ACC112 (cell line): ENCODE measurements around the gene VSTM2B.

Experiments
- H2AFZ ChIP-seq: fragments of 200-600 bp; sonication (generic); one replicate; pipeline ENCODE4 v1.6.0; 2017; ENCODE audit warnings: antibody characterized with exemption, low read length; ENCODE audit not compliant: unreplicated experiment
- H3K27ac ChIP-seq: fragments of 200-600 bp; sonication (generic); 2 replicates; pipeline ENCODE4 v1.5.1; 2014; ENCODE audit warnings: low read depth, mild to moderate bottlenecking, antibody characterized with exemption, low read length, moderate library complexity
- H3K27me3 ChIP-seq: fragments of 200-600 bp; sonication (generic); 2 replicates; pipeline ENCODE4 v1.6.1; 2014; ENCODE audit warnings: mild to moderate bottlenecking, antibody characterized with exemption, low read length, moderate library complexity, mixed read lengths; ENCODE audit not compliant: insufficient read depth
- H3K36me3 ChIP-seq: fragments of 200-600 bp; sonication (generic); 2 replicates; pipeline ENCODE4 v1.6.1; 2016; ENCODE audit warnings: mild to moderate bottlenecking, antibody characterized with exemption, low read length, moderate library complexity, mixed read lengths; ENCODE audit not compliant: insufficient read depth
- H3K4me1 ChIP-seq: fragments of 200-600 bp; sonication (generic); one replicate; pipeline ENCODE4 v1.6.1; 2016; ENCODE audit warnings: low read length, mixed read lengths; ENCODE audit not compliant: insufficient read depth, unreplicated experiment, control insufficient read depth
- H3K4me3 ChIP-seq: fragments of 200-600 bp; sonication (generic); 2 replicates; pipeline ENCODE4 v1.5.1; 2014; ENCODE audit warnings: mild to moderate bottlenecking, low read depth, low read length
- H3K79me2 ChIP-seq: fragments of 200-600 bp; sonication (generic); one replicate; pipeline ENCODE4 v1.6.0; 2016; ENCODE audit warnings: low read length; ENCODE audit not compliant: control insufficient read depth, unreplicated experiment, insufficient read depth

The VSTM2B gene

GRCh38 chr19:29559743-29560142, 33.9 kb downstream of the VSTM2B start:
- no peak overlapping the region for H3K27ac ChIP-seq
- no peaks in the 10 kb centered on the region for H3K79me2 ChIP-seq
- H3K36me3 ChIP-seq, result no peaks in the 10 kb centered on the region
- H3K27me3 ChIP-seq, result peaks cover 10% of the 10 kb centered on the region; the same call in 1 of the 2 replicates
- H3K4me3 ChIP-seq, result no peak overlapping the region
- no peaks in the 10 kb centered on the region for H3K4me1 ChIP-seq
- no peak overlapping the region for H2AFZ ChIP-seq

DNA sequence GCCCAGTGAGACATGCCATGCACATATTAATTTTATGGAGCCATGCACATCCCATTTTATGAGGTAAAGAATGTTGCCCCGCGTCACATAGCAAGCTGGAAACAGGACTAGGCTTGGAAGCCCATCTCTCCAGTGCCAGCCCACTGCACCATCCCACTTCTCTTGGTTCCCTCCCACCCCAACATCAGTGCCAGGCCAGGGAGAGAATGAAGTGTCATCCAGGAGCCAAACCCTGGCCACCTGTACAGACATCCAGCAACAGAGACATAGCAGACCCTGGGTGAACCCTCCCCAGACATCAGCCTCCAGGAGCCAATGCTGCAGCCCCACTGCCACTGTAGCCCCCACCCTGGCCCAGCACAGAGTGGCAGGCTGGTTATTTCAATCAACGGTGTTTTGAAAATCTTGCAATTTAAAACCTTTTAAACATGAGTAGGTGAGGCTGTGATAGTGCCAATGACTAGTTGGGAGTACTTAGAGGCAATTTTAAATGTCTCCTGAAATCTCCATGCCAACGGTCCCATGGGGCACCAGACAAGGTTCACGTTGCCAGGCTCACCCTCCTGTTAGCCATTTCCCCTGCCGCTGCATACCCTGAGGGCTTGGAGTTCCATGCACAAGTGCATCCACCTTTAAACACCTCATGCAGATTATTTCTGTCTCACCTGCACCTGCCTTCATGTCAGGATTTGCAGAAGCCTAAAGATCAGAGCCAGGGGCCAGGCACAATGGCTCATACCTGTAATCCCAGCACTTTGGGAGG, 34.7 kb downstream of the VSTM2B start:
- H3K36me3 ChIP-seq, result no peaks in the 10 kb centered on the region
- H3K27ac ChIP-seq, result no peak overlapping the region
- H3K27me3 ChIP-seq, result peaks cover 10% of the 10 kb centered on the region; the same call in 1 of the 2 replicates
- no peak overlapping the region for H2AFZ ChIP-seq
- no peaks in the 10 kb centered on the region for H3K79me2 ChIP-seq
- no peaks in the 10 kb centered on the region for H3K4me1 ChIP-seq
- no peak overlapping the region for H3K4me3 ChIP-seq

DNA sequence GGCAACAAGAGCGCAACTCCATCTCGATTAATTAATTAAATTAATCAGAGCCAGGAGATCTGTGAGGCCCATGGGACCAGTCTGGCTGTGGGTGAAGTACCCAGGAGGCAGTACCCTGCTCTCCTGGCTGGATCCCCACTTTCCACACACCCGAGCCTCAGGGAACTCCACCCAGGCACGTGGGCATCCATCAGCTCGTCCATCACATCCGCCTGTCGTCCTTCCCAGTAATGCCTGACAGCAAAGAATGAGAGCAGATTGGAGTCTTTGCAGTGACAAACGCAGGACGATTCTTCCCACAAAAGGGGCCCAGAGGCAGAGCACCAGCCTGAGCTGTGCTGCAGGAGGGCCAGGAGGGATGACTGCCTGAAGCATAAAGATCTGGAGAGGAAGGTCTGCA, 35.8 kb downstream of the VSTM2B start:
- Histone ChIP-seq H2AFZ (no peak overlapping the region), H3K4me3 (no peak overlapping the region), H3K27ac (no peak overlapping the region), H3K79me2 (no peaks in the 10 kb centered on the region), H3K27me3 (peaks cover 10% of the 10 kb centered on the region; the same call in 1 of the 2 replicates), H3K36me3 (no peaks in the 10 kb centered on the region), H3K4me1 (no peaks in the 10 kb centered on the region)

- H3K27me3 ChIP-seq, result peaks cover 10% of the 10 kb centered on the region; the same call in 1 of the 2 replicates
- H3K4me1 ChIP-seq, result no peaks in the 10 kb centered on the region
- H3K27ac ChIP-seq, result no peak overlapping the region
- no peak overlapping the region for H2AFZ ChIP-seq
- no peaks in the 10 kb centered on the region for H3K36me3 ChIP-seq
- H3K79me2 ChIP-seq, result no peaks in the 10 kb centered on the region
- no peak overlapping the region for H3K4me3 ChIP-seq
Measured at GRCh38 chr19:29562299-29563297, 36.8 kb downstream of the VSTM2B start.

GRCh38 chr19:29563486-29564101, 37.8 kb downstream of the VSTM2B start:
- Histone ChIP-seq H3K27ac (no peak overlapping the region), H3K36me3 (no peaks in the 10 kb centered on the region), H3K4me3 (no peak overlapping the region), H2AFZ (no peak overlapping the region), H3K27me3 (peaks cover 10% of the 10 kb centered on the region; the same call in 1 of the 2 replicates), H3K79me2 (no peaks in the 10 kb centered on the region), H3K4me1 (no peaks in the 10 kb centered on the region)

DNA sequence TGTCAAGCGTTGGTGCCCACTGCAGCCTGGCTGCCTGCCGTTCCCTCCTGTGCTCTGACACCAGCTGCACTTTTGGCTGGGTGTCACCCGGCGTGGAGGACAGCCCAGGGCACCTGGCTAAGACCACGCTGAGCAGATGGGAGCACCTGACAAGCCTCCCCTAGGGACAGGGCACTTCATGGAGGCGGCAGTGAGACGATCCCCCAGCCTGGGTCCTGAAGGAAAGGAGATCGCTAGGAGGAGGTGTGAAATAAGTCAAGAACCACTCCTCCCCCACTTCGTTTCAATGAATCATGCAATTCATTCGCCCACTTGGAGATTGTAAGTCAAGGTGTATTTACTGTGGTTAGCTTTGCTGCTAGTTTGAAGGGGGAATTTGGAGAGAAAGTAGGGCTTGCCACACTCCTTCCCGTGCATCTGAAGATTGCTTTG, 38.8 kb downstream of the VSTM2B start:
- Histone ChIP-seq H2AFZ (no peak overlapping the region), H3K79me2 (no peaks in the 10 kb centered on the region), H3K4me1 (no peaks in the 10 kb centered on the region), H3K4me3 (no peak overlapping the region), H3K27me3 (peaks cover 10% of the 10 kb centered on the region; the same call in 1 of the 2 replicates), H3K27ac (no peak overlapping the region), H3K36me3 (no peaks in the 10 kb centered on the region)

DNA sequence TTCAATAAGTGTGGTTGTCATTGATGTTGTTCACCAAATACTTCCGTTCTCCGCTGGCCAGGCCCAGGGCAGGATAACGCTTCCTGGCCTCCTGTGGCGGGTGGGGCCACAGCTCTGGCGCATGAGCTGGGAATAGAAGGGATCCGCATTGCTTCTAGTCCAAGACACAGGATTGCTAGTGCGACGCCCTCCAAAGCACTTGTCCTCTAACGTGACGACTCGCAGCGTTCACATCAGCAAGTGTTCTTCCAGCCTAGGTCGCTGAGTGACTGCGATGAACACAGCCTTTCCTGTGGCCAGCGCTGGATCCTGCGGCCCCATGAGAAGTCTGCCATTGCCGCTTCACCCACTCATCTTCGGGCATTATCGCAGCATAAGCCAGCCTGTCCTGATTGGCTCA, 39.4 kb downstream of the VSTM2B start:
- Histone ChIP-seq H3K79me2 (no peaks in the 10 kb centered on the region), H2AFZ (no peak overlapping the region), H3K4me3 (no peak overlapping the region), H3K27me3 (peaks cover 10% of the 10 kb centered on the region; the same call in 1 of the 2 replicates), H3K36me3 (no peaks in the 10 kb centered on the region), H3K4me1 (no peaks in the 10 kb centered on the region), H3K27ac (no peak overlapping the region)

DNA sequence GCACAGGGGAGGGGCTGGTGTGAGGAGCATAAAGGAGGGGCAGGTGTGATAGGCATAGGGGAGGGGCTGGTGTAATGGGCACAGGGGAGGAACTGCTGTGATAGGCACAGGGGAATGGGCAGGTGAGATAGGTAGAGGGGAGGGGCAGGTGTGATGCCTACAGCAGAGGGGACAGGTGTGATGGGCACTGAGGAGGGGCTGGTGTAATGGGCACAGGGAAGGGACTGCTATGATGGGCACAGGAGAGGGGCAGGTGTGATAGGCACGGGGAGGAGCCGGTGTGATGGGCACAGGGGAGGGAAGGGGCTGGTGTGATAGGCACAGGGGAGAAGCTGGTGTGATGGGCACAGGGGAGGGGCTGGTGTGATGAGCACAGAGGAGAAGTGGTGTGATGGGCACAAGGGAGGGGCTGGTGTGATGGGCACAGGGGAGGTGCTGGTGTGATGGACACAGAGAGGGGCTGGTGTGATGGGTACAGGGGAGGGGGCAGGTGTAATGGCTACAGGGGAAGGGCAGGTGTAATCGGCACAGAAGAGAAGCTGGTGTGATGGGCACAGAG, 40.8 kb downstream of the VSTM2B start:
- H3K4me3 ChIP-seq, result no peak overlapping the region
- peaks cover 14% of the 10 kb centered on the region; the same call in 1 of the 2 replicates for H3K27me3 ChIP-seq
- no peaks in the 10 kb centered on the region for H3K79me2 ChIP-seq
- H3K27ac ChIP-seq, result no peak overlapping the region
- no peak overlapping the region for H2AFZ ChIP-seq
- no peaks in the 10 kb centered on the region for H3K4me1 ChIP-seq
- H3K36me3 ChIP-seq, result no peaks in the 10 kb centered on the region

GRCh38 chr19:29567366-29567915, 41.6 kb downstream of the VSTM2B start:
- H2AFZ ChIP-seq, result no peak overlapping the region
- no peak overlapping the region for H3K27ac ChIP-seq
- no peaks in the 10 kb centered on the region for H3K36me3 ChIP-seq
- H3K27me3 ChIP-seq, result peaks cover 16% of the 10 kb centered on the region
- no peaks in the 10 kb centered on the region for H3K4me1 ChIP-seq
- no peak overlapping the region for H3K4me3 ChIP-seq
- no peaks in the 10 kb centered on the region for H3K79me2 ChIP-seq
